ENCODE measurements around the gene IL1B. TPM values are rescaled to one million over a fixed set of nuclear protein-coding genes. Genes with fewer than 3 reads are reported as not detected.
A peak's percentile ranks its signal among the peaks of the same experiment; 100 is the strongest.

Gene IL1B
- total RNA-seq, 2 experiments from 2014 or later = not detected

DNA sequence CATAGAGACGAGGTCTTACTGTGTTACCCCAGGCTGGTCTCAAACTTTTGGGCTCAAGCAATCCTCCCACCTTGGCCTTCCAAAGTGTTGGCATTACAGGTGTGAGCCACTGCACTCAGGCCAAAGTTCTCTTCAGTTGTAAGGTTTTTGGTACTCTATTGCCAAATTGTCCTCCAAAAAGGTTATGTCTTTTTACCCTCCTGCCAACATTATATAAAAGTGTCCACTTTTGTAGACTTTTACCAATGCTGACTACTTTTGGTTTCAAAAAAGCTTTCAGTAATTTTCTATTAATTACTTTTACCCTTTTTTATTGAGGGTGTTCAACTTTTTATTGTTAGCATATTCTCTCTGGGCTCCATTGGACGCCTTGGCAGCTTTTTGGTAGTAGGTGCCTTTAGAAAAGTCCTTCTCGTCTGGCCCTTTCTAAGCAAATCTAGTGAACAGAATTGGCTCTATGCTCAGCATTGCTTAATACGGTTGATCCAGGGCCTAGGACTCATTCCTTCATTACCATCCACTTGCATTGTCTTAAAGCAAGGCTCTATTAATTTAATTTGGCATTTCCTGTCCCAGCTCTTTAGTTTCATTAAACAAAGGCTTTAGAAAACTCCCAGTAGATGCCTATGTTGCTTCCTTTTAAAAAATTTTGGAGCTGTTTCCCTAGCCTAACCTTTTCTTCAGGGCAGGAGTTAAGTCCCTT, 35.5 kb downstream of the IL1B start:
- no peaks in the 10 kb centered on the region for H3K27me3 Mint-ChIP-seq
- no peak overlapping the region for H3K4me3 Mint-ChIP-seq
- no peaks in the 10 kb centered on the region for H3K9me3 Mint-ChIP-seq
- ChIA-PET POLR2A (interaction anchor here (0.9 kb wide), 1 partner anchor 11 kb away, joined by 3 read pairs; no protein-coding TSS in a partner anchor), CTCF (interaction anchor here (0.9 to 1.6 kb wide), 4 partner anchors 52 to 141 kb away, joined by 3 to 4 read pairs (median 3); no protein-coding TSS in a partner anchor)
- DNase-seq = no peak
- no peaks in the 10 kb centered on the region for H3K36me3 Mint-ChIP-seq (ENCODE audit: low read depth)
- peaks cover 24% of the 10 kb centered on the region for H3K4me1 Mint-ChIP-seq (ENCODE audit: low read depth)
- TF ChIP-seq, protein P1, sequence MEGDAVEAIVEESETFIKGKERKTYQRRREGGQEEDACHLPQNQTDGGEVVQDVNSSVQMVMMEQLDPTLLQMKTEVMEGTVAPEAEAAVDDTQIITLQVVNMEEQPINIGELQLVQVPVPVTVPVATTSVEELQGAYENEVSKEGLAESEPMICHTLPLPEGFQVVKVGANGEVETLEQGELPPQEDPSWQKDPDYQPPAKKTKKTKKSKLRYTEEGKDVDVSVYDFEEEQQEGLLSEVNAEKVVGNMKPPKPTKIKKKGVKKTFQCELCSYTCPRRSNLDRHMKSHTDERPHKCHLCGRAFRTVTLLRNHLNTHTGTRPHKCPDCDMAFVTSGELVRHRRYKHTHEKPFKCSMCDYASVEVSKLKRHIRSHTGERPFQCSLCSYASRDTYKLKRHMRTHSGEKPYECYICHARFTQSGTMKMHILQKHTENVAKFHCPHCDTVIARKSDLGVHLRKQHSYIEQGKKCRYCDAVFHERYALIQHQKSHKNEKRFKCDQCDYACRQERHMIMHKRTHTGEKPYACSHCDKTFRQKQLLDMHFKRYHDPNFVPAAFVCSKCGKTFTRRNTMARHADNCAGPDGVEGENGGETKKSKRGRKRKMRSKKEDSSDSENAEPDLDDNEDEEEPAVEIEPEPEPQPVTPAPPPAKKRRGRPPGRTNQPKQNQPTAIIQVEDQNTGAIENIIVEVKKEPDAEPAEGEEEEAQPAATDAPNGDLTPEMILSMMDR (IDR thresholded peaks at IDR 0.05) = no peak
- ATAC-seq = no peak
- intact Hi-C loops (cut with micrococcal nuclease) = no loop called here
- no peak overlapping the region for H3K27ac Mint-ChIP-seq

DNA sequence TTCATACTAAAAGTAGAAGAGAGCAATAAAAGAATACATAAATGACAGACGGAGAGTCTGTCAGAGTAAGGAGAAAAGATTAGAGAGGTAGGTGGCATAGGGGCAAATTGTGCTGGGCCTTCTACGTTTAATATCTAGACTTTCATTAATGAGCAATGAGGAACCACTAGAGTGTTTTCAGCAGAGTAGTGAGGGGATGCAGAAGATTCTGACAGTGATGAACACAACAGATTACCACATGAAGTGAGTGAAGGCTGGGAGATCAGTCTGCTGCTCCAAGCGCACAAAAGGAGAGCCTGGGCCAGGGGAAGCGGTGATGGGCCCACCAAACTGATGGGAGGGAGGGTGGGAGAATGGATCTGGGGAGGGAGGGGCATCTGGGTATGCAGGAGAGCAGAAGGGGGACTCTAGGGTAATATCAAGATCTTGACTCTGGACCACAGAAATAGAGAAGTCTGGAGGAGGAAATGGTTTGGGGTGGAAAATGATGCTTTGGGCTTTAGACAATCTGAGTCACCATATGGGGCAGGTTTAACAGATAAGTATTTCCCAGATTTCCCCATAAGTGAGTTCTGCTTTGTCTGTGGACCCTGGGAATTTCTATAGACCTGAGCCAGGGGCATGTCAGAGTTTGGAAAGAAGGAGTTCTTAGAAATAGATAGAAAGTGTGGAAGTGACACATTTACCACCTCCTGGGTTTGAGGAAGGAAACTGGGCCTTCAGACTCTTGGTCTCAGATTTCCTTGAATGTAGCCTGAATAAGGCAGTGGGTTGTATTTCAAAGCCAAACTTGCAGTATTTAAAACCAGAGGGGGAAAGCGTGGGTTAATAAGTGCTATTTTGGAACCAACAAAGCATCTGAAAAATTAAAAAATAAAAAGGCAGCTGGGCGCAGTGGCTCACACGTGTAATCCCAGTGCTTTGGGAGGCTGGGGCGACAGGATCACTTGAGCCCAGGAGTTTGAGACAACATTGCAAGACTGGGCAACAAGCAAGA, 37.3 kb downstream of the IL1B start:
- peak; percentile 47 for ATAC-seq
- no peak overlapping the region for H3K4me3 Mint-ChIP-seq
- CTCF ChIA-PET = no interaction called here

DNA sequence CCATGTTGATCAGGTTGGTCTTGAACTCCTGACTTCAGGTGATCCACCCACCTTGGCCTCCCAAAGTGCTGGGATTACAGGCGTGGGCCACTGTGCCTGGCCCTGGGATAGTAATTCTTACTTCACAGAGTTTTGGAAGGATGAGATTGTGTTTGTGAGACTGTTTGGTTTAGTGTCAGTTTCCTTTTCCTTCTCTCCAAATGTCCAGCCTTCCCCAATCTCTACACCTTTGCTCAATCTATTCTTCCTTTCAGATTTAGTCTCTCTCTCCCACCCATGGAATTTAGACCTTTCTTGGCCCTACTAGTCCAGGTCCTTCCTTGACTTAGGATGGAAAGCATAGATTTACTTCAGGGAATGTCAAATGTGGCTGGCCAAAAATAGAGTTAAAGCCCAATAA, 40.1 kb downstream of the IL1B start:
- POLR2A ChIA-PET = no interaction called here
- intact Hi-C loops (cut with micrococcal nuclease) = no loop called here

More for the DNA sequence above, 37.3 kb downstream of the IL1B start:
- TF ChIP-seq, protein P1 (IDR thresholded peaks at IDR 0.05) = no peak
- Mint-ChIP-seq H3K4me1 (ENCODE audit: low read depth) (peaks cover 22% of the 10 kb centered on the region), H3K9me3 (no peaks in the 10 kb centered on the region), H3K27ac (peak overlapping the region; percentile 10), H3K36me3 (ENCODE audit: low read depth) (no peaks in the 10 kb centered on the region), H3K27me3 (no peaks in the 10 kb centered on the region)
- intact Hi-C loops (cut with micrococcal nuclease) = no loop called here
- POLR2A ChIA-PET = no interaction called here
- no peak for DNase-seq

GRCh38 chr2:112795774-112796173, 40.8 kb downstream of the IL1B start:
- intact Hi-C loops (cut with micrococcal nuclease) = no loop called here
- no peak for ATAC-seq
- Mint-ChIP-seq H3K27ac (no peak overlapping the region), H3K27me3 (no peaks in the 10 kb centered on the region), H3K4me3 (no peak overlapping the region), H3K9me3 (no peaks in the 10 kb centered on the region), H3K4me1 (ENCODE audit: low read depth) (peaks cover 18% of the 10 kb centered on the region), H3K36me3 (ENCODE audit: low read depth) (no peaks in the 10 kb centered on the region)
- POLR2A ChIA-PET = no interaction called here
- TF ChIP-seq, protein P1 (IDR thresholded peaks at IDR 0.05) = no peak
- CTCF ChIA-PET = no interaction called here
- no peak for DNase-seq

More for the DNA sequence above, 40.1 kb downstream of the IL1B start:
- TF ChIP-seq, protein P1 (IDR thresholded peaks at IDR 0.05) = no peak
- H3K36me3 Mint-ChIP-seq (ENCODE audit: low read depth) = no peaks in the 10 kb centered on the region
- H3K9me3 Mint-ChIP-seq = no peaks in the 10 kb centered on the region
- peaks cover 18% of the 10 kb centered on the region for H3K4me1 Mint-ChIP-seq (ENCODE audit: low read depth)
- ATAC-seq (no peak), DNase-seq (no peak)
- H3K27me3 Mint-ChIP-seq = no peaks in the 10 kb centered on the region
- H3K4me3 Mint-ChIP-seq = no peak overlapping the region
- CTCF ChIA-PET = no interaction called here
- no peak overlapping the region for H3K27ac Mint-ChIP-seq

GRCh38 chr2:112794841-112795240, 41.7 kb downstream of the IL1B start:
- ATAC-seq (no peak), DNase-seq (no peak)
- intact Hi-C loops (cut with micrococcal nuclease) = no loop called here
- ChIA-PET POLR2A (no interaction called here), CTCF (no interaction called here)
- Mint-ChIP-seq H3K4me3 (no peak overlapping the region), H3K36me3 (ENCODE audit: low read depth) (no peaks in the 10 kb centered on the region), H3K4me1 (ENCODE audit: low read depth) (peaks cover 18% of the 10 kb centered on the region), H3K27me3 (no peaks in the 10 kb centered on the region), H3K9me3 (no peaks in the 10 kb centered on the region), H3K27ac (no peak overlapping the region)
- TF ChIP-seq, protein P1 (IDR thresholded peaks at IDR 0.05) = no peak

Data from activated CD8-positive, alpha-beta T cell treated with anti-CD3 and anti-CD28 coated beads for 36 hours (primary cell).